NCI-H345 treated with DMSO at 0.1 percent for 48 hours (cell line): ENCODE data around the gene TTLL12.

Experiments used
- DNase-seq: peaks from one replicate; lab custom pipeline; 2025; ENCODE audit not compliant: unreplicated experiment; lab: John Stamatoyannopoulos, UW

TTLL12 gene

DNA sequence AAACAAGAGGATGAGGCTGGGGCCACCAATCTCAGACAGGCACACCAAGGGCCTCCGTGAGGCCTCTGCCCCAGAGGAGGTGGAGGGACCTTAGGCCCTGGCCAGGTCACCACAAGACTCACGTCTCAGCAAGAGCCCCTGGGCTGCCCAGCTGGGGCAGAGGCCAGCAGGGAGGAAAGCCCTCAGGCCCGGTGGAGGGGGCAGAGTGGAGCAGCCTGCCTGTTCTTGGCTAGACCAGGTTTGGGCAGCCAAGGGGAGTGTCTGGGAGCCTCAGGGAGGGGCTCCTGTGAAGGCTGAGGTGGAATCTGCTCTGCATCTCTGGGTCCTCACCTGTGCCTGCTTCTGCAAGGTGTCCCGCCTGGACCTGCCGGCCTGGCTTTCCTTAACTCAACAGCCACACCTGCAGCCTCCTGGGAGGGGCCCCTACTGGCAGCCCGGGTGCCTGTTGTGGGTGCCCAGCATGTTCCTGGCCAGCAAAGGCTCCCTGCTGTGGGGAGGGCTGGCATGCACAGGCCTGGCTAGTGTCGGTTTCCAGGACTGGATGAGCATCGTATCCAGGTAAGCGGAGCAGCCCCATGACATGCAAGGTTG lies 11.9 kb downstream of the TTLL12 start:
- peak; percentile 23 for DNase-seq

DNA sequence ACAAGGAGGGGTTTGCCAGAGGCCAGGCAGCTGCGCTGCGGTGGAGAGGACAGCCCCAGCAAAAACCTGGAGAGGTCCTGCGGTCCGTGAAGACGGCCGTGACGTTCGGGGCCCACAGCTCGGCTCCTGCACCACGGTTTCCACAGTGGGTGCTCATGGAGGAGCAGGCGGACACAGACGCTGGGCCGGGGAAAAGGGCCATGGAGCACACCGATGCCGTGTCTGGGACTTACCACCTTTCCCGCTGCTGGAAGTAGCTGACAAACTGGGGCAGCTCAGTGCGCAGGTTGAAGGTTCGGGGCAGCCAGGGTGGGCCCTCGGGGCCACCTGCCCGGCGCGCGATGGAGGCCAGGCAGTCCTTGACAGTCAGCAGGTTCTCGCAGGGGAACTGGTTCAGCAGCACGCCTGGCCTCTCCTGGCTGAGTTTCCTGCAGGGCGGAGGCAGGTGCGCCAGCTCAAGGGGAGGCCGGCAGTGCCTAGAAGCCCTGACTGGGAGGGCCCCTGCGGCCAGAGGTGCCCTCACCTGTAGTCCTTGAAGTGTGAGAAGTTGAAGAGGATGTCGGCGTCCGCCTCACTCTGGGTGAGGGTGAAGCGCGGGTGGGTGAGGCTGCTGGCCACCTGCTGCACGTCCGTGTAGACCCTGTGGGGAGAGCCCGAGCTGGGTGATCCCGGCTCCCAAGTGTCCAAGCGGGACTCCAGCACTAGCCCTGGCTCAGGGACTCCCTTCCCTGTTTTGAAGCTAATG lies 12.8 kb downstream of the TTLL12 start:
- DNase-seq: no peak

DNA sequence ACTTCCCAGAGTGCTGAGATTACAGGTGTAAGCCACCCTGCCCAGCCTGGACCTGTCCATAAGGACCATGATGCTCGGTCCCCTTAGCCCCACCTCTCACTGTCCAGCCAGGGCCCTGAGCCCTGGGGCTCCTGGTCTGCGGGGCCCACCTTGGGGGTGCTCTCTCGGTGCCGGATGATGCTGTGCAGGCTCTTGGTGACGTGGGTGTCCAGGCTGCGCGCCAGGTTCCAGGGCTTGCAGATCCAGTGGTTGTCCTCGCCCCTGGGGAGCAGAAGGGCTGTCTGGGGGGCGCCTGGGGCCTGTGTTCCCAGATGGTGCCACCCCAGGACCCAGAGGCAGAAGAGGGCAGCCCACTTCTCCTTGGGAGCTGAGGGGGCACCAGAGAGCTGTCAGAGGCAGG lies 13.4 kb downstream of the TTLL12 start:
- DNase-seq: no peak

DNA sequence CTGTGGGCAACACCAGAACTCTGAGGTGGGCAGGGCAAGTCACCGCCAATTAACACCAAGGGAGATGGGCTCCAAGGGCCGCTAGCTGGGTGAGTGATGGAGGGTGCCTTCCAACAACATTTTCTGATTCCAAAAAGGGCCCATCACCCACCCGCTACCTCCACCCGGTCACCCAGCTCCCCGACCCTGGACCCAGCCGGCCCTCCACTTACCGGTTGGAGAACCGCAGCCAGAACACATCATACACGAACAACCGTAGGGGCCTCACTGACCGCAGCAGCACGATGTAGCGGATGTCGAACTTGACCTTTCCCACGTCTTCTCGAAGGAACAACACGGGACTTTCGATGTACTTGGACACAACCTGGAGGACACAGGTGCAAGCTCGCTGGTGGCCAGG lies 14.7 kb downstream of the TTLL12 start:
- DNase-seq: no peak

DNA sequence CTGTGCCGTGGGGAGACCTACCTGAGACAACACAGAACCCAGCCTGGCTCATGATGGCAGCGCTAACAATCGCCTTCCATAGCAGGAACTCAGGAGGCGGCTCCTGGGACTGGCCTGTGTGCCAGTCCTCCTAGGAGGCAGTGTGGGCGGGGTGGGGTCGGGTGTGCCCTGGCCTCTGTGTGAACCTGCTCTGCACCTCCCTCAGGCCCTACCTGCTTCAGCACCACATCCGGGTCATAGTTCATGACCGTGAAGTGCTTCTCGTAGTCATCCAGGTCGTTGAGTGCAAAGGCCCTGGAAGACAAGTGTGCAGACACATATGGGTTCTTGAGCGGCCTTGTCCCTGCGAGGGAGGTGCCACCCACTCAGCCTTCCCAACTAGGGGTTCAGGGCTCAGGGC lies 15.3 kb downstream of the TTLL12 start:
- DNase-seq: no peak

DNA sequence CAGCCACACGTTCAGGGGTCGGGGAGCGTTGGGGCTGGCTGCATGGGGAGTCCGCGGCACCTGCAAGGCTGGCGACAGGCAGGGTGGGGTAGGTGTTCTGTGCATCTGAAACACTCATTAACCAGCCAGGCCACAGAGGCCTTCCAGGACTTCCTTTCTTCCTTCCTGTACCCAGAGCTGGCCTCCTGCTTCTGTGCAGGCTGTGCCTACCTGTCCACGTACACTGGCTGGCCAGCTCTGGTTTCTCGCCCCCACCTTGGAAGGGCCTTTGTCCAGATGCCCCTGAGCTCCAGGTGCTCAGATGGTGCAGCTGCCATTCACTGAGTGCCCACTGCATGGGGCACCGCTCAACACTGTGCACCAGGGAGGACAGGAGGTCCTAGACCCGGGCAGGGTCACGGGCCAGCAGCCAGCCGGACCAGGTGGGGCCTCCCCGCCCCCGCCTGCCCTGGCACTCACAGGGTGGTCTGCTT lies 15.9 kb downstream of the TTLL12 start:
- no peak for DNase-seq

DNA sequence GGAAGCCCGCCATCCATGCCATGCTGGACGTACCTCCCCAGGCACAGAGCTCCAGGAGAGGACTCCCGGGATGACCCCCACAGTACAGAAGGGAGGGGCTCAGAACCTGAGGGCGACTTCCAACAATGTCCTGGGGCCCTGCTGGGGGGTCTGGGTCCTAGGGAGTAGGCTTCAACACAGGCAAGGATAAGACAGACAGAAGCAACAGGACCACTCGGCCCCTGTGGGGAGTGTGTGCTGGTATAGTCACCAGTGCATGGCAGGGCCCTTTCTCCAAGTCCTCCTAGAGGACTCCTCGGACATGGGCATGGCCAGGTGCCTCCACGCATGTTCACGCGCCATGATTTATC lies 16.8 kb downstream of the TTLL12 start:
- DNase-seq: no peak

DNA sequence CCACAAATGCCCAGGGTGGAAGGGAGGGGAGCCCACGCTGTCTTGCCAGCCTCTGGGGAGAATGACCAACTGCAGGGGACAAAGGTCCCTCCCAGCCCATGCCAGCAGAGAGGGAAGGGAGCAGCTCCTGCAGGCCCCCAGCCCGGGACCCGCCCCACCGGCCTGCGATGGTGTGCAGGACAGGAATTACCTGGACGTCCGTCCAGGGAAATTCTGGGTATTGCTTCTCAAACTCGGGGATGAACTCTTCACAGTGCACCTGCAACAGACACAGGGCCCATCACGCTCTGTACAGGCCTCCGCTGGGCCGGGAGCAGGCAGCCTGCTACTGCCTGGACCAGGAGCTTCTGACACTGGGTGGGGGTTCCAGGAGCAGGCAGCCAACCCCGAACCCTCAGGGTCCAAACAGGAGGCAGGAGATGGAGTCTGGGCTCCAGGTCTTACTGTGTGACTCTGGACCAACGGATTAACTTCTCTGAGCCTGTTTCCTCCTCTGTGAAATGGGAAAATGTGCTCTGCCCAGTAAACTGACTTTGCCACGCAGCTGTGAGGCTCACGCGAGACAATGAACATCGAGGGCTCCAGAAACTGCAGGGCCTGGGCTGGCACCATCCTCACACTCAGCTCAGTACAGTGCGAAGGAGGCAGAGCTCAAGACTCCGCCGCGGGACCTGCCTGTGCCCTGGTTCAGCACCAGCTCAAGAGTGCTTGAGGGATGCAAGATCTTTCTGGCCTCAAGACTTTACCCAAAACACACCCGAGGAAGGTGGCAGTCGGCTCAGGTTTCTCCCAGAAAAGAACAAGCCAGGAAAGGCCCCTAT lies 17.4 kb downstream of the TTLL12 start:
- DNase-seq: no peak

DNA sequence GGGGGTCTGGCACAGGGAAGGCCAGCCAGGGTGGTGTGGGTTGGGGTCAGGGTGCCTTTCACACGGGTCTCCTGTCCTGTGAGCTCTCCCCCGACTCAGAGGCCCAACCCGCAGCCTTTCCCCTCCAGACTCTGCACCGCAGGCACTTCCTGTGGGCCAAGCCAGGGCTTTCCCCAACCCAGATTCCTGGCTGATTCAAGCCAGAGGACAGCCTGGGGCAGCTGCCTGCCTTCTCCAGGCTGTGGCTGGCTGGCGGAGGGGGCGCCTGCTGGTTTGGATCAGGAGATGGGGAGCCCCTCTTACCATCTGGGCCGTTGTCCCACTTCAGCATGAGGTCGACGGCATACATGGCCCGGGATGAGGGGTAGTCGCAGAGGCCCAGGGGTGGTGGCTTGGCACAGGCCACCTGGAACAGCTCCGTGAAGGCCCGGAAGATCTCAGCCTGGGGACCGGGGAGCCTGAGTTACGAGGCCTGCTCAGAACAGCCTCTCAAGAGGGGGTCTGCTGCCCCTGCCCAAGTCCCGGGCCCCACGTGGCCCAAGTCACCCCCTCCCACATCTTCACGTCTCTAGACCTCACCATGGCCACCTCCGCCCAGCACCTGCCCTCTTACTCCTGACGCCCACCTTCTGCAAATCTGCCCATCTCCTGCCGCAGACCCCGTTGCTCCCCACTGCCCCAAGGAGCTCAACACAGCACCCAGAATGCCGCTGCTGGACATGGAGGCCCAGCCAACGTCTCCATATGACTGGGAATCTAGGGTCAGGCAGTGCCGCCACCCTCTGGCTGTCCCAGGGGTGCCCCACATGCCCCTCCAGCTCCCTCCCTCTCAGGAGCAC lies 18.2 kb downstream of the TTLL12 start:
- no peak for DNase-seq

DNA sequence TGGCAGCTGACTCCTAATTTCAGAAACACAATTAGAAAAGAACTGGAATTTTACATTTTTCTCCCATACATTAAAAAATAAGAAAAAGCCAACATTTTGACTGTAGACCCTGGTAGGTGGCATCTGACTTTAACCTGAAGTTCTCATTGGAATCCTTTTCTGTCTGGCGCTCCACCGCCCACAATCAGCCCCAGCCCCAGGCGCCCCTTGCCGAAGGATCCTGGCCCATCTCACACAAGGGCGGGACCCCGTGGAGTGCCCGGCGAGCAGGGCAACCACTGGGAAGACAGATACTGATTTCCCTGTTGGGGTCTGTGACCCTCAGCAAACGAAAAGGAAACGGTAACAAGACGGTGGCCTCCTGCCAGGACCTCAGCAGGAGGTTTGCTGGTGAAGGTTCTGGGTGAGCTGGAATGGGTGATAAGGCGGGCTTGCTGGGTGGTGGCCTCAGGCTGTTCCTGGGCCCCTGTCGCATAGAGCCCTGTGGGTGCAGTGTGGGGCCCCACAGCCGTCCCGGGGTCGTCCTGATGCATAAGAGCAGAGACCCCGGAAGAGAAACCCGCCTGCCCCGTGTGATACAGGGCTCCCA lies 19.8 kb downstream of the TTLL12 start:
- no peak for DNase-seq

DNA sequence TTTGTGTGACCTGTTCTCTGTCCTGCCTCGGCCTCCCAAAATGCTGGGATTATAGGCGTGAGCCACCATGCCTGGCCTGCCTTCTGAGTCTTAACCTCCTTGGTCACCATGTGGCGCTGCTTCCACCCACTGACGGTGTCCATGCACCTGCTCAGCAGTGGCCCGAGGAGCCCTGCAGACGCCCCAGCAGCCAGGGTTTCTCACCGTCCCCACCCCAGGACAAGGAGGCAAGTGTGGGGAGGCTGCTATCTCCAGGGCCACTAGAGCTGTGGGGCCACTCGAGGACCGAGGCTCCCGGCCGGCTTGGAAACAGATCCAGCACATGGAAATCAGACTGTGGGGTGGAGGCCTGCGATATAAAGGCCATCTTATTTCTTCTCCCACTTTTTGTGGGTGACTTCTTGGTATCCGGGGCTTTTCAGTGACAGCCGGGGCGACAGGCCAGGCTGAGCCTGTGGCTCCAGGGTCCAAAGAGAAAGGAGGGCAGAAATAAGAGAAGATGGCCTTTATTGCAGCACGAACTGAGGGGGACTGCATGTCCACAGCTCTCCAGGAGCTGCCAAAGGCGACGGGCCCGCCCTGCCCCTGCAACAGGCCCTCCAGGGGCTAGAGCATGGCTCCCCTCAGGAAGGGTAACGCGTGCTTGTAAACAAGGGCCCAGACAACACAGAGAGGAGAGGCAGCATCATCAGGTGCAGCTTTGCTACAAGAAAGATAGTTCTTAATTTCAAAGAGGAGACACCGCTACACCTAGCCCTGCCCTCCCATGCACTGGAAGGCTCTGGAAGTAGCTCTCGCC lies 20.6 kb downstream of the TTLL12 start:
- DNase-seq: no peak

DNA sequence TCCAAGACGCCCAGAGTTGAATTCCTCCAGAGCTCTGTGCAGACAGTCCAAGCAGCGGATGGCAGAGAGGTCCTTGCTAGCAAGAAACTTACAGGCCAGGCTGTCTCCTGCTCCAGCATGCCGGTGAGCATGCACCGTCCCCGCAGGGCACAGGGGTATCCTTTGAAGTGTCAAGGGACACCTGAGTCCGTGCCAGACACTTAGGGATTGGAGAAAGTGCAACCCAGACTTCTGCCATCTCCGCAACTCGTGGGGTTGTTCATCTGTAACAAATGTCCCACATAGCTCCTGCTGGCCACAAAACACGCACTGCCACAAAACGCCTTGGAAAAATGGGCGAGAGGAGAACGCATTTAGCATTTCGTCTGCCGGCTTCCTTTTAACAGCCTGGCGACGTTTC lies 22.3 kb downstream of the TTLL12 start:
- DNase-seq: no peak

DNA sequence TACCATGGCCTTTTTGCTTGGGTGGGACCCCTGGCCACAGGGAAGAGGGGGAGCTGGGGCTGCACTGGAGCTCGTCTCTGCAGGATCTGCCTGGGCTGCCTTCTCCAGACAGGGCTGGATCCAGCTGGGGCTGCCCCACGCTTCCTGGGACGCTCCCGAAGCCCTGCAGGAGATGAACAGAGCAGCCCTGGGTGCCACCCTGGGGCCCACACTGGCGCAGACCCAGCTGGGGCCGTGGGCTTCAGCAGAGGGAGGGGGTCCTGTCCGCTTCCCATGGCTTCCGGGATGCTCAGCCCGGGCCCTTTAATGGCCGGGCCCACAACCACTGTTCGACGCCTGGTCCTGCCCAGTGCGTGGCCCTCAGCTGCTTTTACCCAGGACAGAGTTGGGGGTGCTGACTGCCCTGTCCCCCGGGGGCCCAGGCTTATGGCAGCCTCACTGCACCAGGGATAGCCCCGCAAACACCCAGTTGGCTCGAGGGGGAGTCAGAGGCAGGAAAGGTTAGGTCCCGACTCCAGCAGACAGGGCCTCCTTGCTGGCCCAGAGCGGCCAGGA lies 23.6 kb downstream of the TTLL12 start:
- DNase-seq: no peak

DNA sequence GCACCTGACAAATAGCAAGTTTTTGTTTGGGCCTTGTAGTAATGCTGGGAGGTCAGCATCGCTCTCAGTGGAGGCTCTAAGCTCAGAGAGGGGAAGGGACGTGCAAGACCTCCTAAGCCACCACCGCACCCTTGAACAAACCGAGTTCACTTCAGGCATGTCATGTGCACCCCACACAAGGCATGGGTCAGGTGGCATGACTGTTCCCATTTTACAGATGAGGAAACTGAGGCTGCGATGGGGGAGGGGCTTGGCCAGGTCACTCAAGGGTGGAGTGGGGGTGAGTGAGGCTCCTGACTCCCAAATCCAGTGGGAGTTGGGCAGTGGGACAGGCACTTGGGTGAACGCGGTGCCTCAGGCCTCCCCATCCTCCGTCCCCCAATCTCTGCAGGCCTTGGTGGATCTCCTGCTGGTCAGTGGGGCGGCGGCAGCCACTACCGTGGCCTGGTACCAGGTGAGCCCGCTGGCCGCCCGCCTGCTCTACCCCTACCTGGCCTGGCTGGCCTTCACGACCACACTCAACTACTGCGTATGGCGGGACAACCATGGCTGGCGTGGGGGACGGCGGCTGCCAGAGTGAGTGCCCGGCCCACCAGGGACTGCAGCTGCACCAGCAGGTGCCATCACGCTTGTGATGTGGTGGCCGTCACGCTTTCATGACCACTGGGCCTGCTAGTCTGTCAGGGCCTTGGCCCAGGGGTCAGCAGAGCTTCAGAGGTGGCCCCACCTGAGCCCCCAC lies 24.4 kb downstream of the TTLL12 start:
- no peak for DNase-seq

DNA sequence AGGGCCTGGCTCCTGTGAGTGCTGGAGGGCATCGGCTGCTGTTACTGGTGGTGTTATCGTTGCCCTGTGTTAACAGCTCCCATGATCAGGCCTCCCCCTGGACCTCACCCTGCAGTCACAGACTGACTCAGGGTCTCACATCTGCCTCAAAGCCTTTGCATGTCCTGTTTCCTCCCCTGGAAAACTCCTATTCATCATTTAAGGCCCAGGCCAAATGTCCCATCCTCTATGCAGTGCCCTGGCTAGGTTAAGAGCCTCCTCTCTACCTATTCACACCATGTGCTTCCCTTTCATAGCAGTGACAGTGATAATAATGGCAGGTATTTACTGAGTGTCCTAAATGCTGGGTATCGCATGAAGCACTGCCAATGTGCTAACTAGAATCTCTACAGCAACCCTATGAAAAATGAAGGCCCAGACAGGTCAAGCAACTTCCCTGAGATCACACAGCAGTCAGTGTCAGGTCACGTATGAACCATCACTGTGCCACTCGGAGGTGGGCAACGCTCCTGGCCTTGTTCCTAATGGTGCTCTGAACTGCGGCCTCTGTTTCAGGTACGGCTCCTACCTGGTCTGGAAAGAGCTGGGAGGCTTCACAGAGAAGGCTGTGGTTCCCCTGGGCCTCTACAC lies 26.3 kb downstream of the TTLL12 start:
- no peak for DNase-seq

DNA sequence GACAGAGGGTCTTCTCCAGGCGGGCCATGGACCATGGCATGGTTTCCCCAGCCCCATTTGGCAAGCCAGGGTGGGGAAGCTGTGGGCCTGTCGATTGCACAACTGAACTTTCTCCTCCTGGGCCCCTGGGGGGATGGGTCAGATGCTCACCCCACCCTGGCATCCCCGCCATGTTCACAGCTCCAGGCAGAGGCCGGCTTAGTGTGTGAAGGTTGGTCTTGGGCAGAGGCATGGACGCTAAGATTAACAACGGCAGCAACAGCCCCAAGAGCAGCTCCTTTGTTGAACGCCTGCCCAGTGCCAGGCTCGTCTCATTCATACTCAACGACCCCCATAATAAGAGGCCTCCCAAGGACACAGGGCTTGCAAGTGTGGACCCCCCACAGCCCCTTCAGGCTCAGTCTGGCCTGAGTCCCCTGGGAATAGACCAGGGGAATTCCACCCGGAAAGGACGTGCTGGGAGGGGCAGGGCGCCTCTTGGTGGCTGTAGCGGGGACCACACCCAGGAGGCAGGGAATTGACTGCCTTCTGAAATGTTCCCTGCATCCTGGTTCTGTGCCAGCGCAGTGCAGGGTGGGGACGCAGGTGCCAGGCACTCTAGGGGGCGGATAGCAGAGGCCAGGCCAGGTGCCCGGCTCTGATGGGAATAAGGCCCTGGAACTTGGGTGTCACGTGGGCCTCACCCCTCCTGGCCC lies 27.3 kb downstream of the TTLL12 start:
- DNase-seq: no peak

DNA sequence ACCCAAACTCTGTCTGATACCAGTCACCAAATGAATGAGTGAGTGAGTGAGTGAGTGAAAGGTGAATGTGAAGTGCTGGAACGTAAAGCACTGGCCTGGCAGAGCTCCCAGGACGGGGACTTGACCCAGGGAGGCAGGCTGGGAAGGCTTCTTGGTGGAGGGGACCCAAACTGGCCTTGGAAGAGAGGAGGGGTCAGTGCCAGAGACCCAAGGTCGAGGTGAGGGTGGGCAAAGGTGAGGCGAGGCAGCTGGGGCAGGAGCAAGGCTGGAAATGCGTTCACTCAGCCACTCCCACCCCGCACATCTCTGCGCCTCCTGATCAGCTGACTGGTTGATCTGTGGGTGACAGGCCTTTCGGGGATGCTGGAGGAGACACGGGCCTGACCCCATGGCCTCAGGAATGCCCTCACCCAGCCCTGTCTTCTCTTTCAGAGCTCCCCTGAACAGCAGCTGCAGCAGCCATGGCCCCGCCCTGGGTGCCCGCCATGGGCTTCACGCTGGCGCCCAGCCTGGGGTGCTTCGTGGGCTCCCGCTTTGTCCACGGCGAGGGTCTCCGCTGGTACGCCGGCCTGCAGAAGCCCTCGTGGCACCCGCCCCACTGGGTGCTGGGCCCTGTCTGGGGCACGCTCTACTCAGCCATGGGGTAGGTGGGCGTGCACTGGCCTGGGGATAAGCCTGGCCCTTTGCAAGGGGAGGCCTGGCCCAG lies 28.0 kb downstream of the TTLL12 start:
- no peak for DNase-seq
